H1 (cell line): ENCODE measurements around the gene NOTUM. TPM values are rescaled to one million over a fixed set of nuclear protein-coding genes. Genes with fewer than 3 reads are reported as not detected.
A peak's percentile ranks its signal among the peaks of the same experiment; 100 is the strongest.

ENCODE experiments used
- CTCF ChIA-PET: fragments of 300-600 bp; sonication (Branson Sonifier 250); formaldehyde crosslinking; loops from one replicate; lab custom pipeline; 2021; ENCODE audit not compliant: partially characterized antibody; lab: Charles Lee
- POLR2A ChIA-PET: fragments of 300-600 bp; sonication (Branson Sonifier 250); formaldehyde crosslinking; loops from one replicate; lab custom pipeline; 2021; ENCODE audit warnings: inconsistent platforms; ENCODE audit not compliant: partially characterized antibody; lab: Charles Lee
- DNase-seq, 2 experiments: peaks; one replicate each; pipeline versions ENCODE4 v3.0.0 to v3.0.0-alpha.2; 2010 to 2022; ENCODE audit warnings: low spot score in 2 of 2, low read depth in 1 of 2, mixed read lengths in 1 of 2
- FAIRE-seq: peaks from 2 replicates; lab custom pipeline; 2011; peaks lifted over from hg19 to GRCh38; lab: Jason Lieb, UNC
- H2AFZ ChIP-seq: 2 replicates; pipeline ENCODE4 v1.8.1; 2012; ENCODE audit warnings: low read length, inconsistent platforms
- H2AK5ac ChIP-seq: 2 replicates; pipeline ENCODE4 v1.6.1; 2013; ENCODE audit warnings: low read depth, low read length
- H2BK120ac ChIP-seq: replicated peaks from 2 replicates; pipeline ENCODE3; 2013; ENCODE audit warnings: low read depth, low read length, inconsistent platforms
- H2BK12ac ChIP-seq: 2 replicates; pipeline ENCODE4 v1.6.1; 2013; ENCODE audit warnings: low read depth, low read length
- H2BK15ac ChIP-seq: 2 replicates; pipeline ENCODE4 v1.6.1; 2013; ENCODE audit warnings: low read length
- H2BK20ac ChIP-seq: 2 replicates; pipeline ENCODE4 v1.6.1; 2013; ENCODE audit warnings: low read length
- H2BK5ac ChIP-seq: 2 replicates; pipeline ENCODE4 v1.6.1; 2013; ENCODE audit warnings: low read depth, low read length
- H3K14ac ChIP-seq: 2 replicates; pipeline ENCODE4 v1.6.1; 2013; ENCODE audit warnings: inconsistent platforms; ENCODE audit not compliant: insufficient read length
- H3K18ac ChIP-seq: 2 replicates; pipeline ENCODE4 v1.6.1; 2013; ENCODE audit warnings: low read length; ENCODE audit errors: extremely low read depth
- H3K23ac ChIP-seq: 2 replicates; pipeline ENCODE4 v1.6.1; 2013; ENCODE audit warnings: inconsistent platforms; ENCODE audit not compliant: insufficient read length
- H3K23me2 ChIP-seq: 2 replicates; pipeline ENCODE4 v1.6.1; 2013; ENCODE audit warnings: low read depth, low read length
- H3K27ac ChIP-seq: 2 replicates; pipeline ENCODE4 v1.6.1; 2011; ENCODE audit warnings: low read depth, low read length, inconsistent platforms
- H3K27me3 ChIP-seq, 4 experiments: replicated peaks in 1 of 4; 1 replicate in 1 of 4; 2 replicates in 3 of 4; pipeline versions ENCODE4 v1.6.1 to v1.8.1; 2011 to 2013; ENCODE audit warnings: low read length in 3 of 4, mild to moderate bottlenecking in 3 of 4, inconsistent platforms in 2 of 4, mixed read lengths in 2 of 4, moderate library complexity in 1 of 4; ENCODE audit not compliant: control insufficient read depth in 3 of 4, insufficient read depth in 3 of 4; ENCODE audit errors: extremely low read depth in 1 of 4
- H3K36me3 ChIP-seq, 4 experiments: 2 replicates each; pipeline versions ENCODE4 v1.6.1 to v1.8.1; 2011 to 2013; ENCODE audit warnings: mild to moderate bottlenecking in 4 of 4, low read length in 3 of 4, moderate library complexity in 2 of 4, control low read depth in 1 of 4, inconsistent platforms in 1 of 4; ENCODE audit not compliant: insufficient read depth in 4 of 4, control insufficient read depth in 2 of 4
- H3K4ac ChIP-seq: replicated peaks from 2 replicates; pipeline ENCODE3; 2013; ENCODE audit warnings: low read length, low read depth, mixed read lengths, inconsistent platforms; ENCODE audit not compliant: insufficient read length
- H3K4me1 ChIP-seq, 4 experiments: replicated peaks in 1 of 4; 1 replicate in 1 of 4; 2 replicates in 3 of 4; pipeline versions ENCODE4 v1.6.1 to v1.8.1; 2011 to 2013; ENCODE audit warnings: low read length in 3 of 4, inconsistent platforms in 2 of 4, mixed read lengths in 1 of 4; ENCODE audit not compliant: insufficient read depth in 4 of 4, control insufficient read depth in 3 of 4
- H3K4me2 ChIP-seq, 2 experiments: 2 replicates each; pipeline versions ENCODE4 v1.6.1 to v1.8.1; 2011 to 2013; ENCODE audit warnings: low read depth in 2 of 2, low read length in 2 of 2, control low read depth in 1 of 2, inconsistent platforms in 1 of 2, mild to moderate bottlenecking in 1 of 2; ENCODE audit not compliant: insufficient read depth in 1 of 2
- H3K4me3 ChIP-seq, 4 experiments: fragments of 200-600, 300-600 bp in 1 of 4; sonication (generic), shearing (Covaris generic), sonication (Bioruptor Twin) in 1 of 4; 2 replicates each; pipeline versions ENCODE4 v1.5.1 to v1.8.1; 2011 to 2016; ENCODE audit warnings: low read length in 4 of 4, low read depth in 3 of 4, control low read depth in 2 of 4, inconsistent platforms in 2 of 4, mild to moderate bottlenecking in 2 of 4, mixed read lengths in 1 of 4, moderate library complexity in 1 of 4; ENCODE audit not compliant: insufficient read depth in 2 of 4; ENCODE audit errors: extremely low read depth in 1 of 4
- H3K56ac ChIP-seq: replicated peaks from 2 replicates; pipeline ENCODE3; 2013; ENCODE audit warnings: low read depth, mild to moderate bottlenecking, mixed read lengths, low read length, inconsistent platforms; ENCODE audit not compliant: insufficient read length
- H3K79me1 ChIP-seq: 2 replicates; pipeline ENCODE4 v1.6.1; 2013; ENCODE audit warnings: low read depth, low read length, control low read depth
- H3K79me2 ChIP-seq, 2 experiments: 2 replicates each; pipeline versions ENCODE4 v1.6.1 to v1.8.1; 2012 to 2013; ENCODE audit warnings: low read length in 2 of 2, mild to moderate bottlenecking in 2 of 2, inconsistent platforms in 1 of 2; ENCODE audit not compliant: insufficient read depth in 2 of 2, control insufficient read depth in 1 of 2
- H3K9ac ChIP-seq, 4 experiments: replicated peaks in 1 of 4; 1 replicate in 1 of 4; 2 replicates in 3 of 4; pipeline versions ENCODE4 v1.6.1 to v1.8.1; 2011 to 2013; ENCODE audit warnings: low read depth in 3 of 4, low read length in 3 of 4, control low read depth in 2 of 4, mild to moderate bottlenecking in 2 of 4, moderate library complexity in 2 of 4, inconsistent platforms in 1 of 4; ENCODE audit errors: extremely low read depth in 1 of 4
- H3K9me3 ChIP-seq, 2 experiments: 2 replicates each; pipeline versions ENCODE4 v1.6.1 to v1.8.1; 2012 to 2013; ENCODE audit warnings: mild to moderate bottlenecking in 2 of 2, moderate library complexity in 2 of 2, control low read depth in 1 of 2, inconsistent platforms in 1 of 2, low read depth in 1 of 2, low read length in 1 of 2, mixed read lengths in 1 of 2; ENCODE audit not compliant: insufficient read depth in 2 of 2
- H4K20me1 ChIP-seq, 2 experiments: replicated peaks in 1 of 2; 2 replicates each; pipeline versions ENCODE3 to v1.8.1; 2011 to 2013; ENCODE audit warnings: inconsistent platforms in 2 of 2, low read length in 2 of 2, mild to moderate bottlenecking in 1 of 2; ENCODE audit not compliant: insufficient read depth in 2 of 2, control insufficient read depth in 1 of 2
- H4K5ac ChIP-seq: 2 replicates; pipeline ENCODE4 v1.6.1; 2013; ENCODE audit warnings: low read length, low read depth, mixed read lengths, inconsistent platforms; ENCODE audit not compliant: insufficient read length
- H4K8ac ChIP-seq: 2 replicates; pipeline ENCODE4 v1.8.0; 2013; ENCODE audit warnings: mild to moderate bottlenecking, moderate library complexity, low read length, inconsistent platforms; ENCODE audit not compliant: insufficient read depth; ENCODE audit errors: extremely low read depth
- H4K91ac ChIP-seq: replicated peaks from 2 replicates; pipeline ENCODE3; 2013; ENCODE audit warnings: low read length, mixed read lengths, inconsistent platforms; ENCODE audit not compliant: insufficient read length
- CTCF ChIP-seq, 3 experiments: IDR thresholded peaks; 1 replicate in 2 of 3; 2 replicates in 1 of 3; pipeline versions ENCODE4 v1.5.1 to v1.6.1; 2011; ENCODE audit warnings: low read length in 3 of 3, mild to moderate bottlenecking in 3 of 3, inconsistent platforms in 2 of 3, low read depth in 1 of 3, moderate library complexity in 1 of 3; ENCODE audit not compliant: insufficient read depth in 1 of 3; ENCODE audit errors: control extremely low read depth in 1 of 3
- YY1 ChIP-seq: IDR thresholded peaks from 2 replicates; pipeline ENCODE4 v1.6.1; 2011; ENCODE audit warnings: low read depth, mild to moderate bottlenecking, low read length
- WGBS, 2 experiments: shearing (Covaris generic) in 1 of 2; methylation state at CpG; one replicate each; pipeline versions ENCODE4 v1.1.6 to v1.1.7; 2013 to 2015; ENCODE audit warnings: low lambda C conversion rate in 2 of 2, mixed read lengths in 2 of 2, inconsistent platforms in 1 of 2, low coverage in 1 of 2, missing lambda C conversion rate in 1 of 2; ENCODE audit not compliant: insufficient replicate concordance in 2 of 2, insufficient coverage in 1 of 2, insufficient read length in 1 of 2; ENCODE audit errors: extremely low coverage in 1 of 2, missing lambda C conversion rate in 1 of 2; 5-methylcytosine and 5-hydroxymethylcytosine counted together
- polyA plus RNA-seq, 7 experiments: library from polyadenylated mRNA; depleted of rRNA in 3 of 7; stranded (reverse) in 5 of 7; unstranded in 2 of 7; fragments of >200 nt in 5 of 7; fragments of 200-250 nt in 2 of 7; gene quantifications; 1 replicate in 5 of 7; 2 replicates in 1 of 7; 4 replicates in 1 of 7; pipeline versions ENCODE4 v1.2.1 to v1.2.3, GENCODE V29; 2011 to 2013; ENCODE audit warnings: missing spikeins in 2 of 7, mixed read lengths in 2 of 7
- total RNA-seq: library from RNA; stranded (reverse); fragmentation: NEBNext Ultra II Directional; extraction: Animal tissue kit (Norgen Biotek cat#: 25700); gene quantifications from 2 replicates; pipeline ENCODE4 v1.2.1, GENCODE V29; 2021

Gene NOTUM
- total and polyA plus RNA-seq, 2 of the 8 experiments (the other 6 are each of a cell fraction or from before 2014, with no cell fraction given): 0.45 to 0.76 TPM

GRCh38 chr17:81999976-82000802 lies 39.2 kb upstream of the NOTUM start:
- Histone ChIP-seq H4K8ac (no peak overlapping the region), H3K56ac (no peak overlapping the region), H3K18ac (no peak overlapping the region), H2AFZ (no peak overlapping the region), H2BK20ac (no peak overlapping the region), H3K36me3 (no peaks in the 10 kb centered on the region), H4K5ac (no peak overlapping the region), H2BK12ac (no peak overlapping the region), H3K23me2 (no peaks in the 10 kb centered on the region), H3K9ac (no peak overlapping the region), H4K20me1 (peaks cover 0 to 4% of the 10 kb centered on the region in 2 experiments), H3K79me2 (no peaks in the 10 kb centered on the region), H2AK5ac (no peak overlapping the region), H3K27me3 (no peaks in the 10 kb centered on the region), H3K9me3 (no peaks in the 10 kb centered on the region), H4K91ac (no peak overlapping the region), H3K4me3 (no peak overlapping the region), H3K23ac (no peak overlapping the region), H3K27ac (no peak overlapping the region), H2BK15ac (no peak overlapping the region), H3K4ac (no peak overlapping the region), H2BK120ac (no peak overlapping the region), H3K4me1 (no peaks in the 10 kb centered on the region), H3K14ac (no peak overlapping the region), H3K79me1 (peaks cover 3% of the 10 kb centered on the region; the same call in 1 of the 2 replicates), H2BK5ac (no peak overlapping the region), H3K4me2 (no peak overlapping the region)
- CTCF ChIA-PET: no interaction called here
- 94% methylated on average over 33 of the region's 36 CpGs; no CpG with 5 or more reads in 1 of the 2 experiments for WGBS, 2 experiments
- POLR2A ChIA-PET: no interaction called here
- peak in 1 of 2 experiments; percentile 58 for DNase-seq
- FAIRE-seq: no peak
- TF ChIP-seq CTCF (IDR thresholded peaks at IDR 0.05; ENCODE audit: control extremely low read depth in 1 of 3, insufficient read depth in 1 of 3, low read depth in 1 of 3, low read length in 3 of 3) (peak; percentile 21 to 31 (median 24); a peak in 3 of 4 replicates), YY1 (no peak)
